LNCAP (cell line): ENCODE data around the gene F11.

ENCODE experiments used
- TF ChIP-seq, protein P1 (sequence below): fragments of 450-650 bp; IDR thresholded peaks from 2 replicates; pipeline ENCODE4 v1.5.1; 2017; ENCODE audit warnings: mild to moderate bottlenecking

Gene F11

GRCh38 chr4:186265683-186266652 lies at the start of gene F11:
F11 (plus strand) TSS chr4:186266189; CDS start chr4:186267137, 948 bp downstream.
- TF ChIP-seq, protein P1, sequence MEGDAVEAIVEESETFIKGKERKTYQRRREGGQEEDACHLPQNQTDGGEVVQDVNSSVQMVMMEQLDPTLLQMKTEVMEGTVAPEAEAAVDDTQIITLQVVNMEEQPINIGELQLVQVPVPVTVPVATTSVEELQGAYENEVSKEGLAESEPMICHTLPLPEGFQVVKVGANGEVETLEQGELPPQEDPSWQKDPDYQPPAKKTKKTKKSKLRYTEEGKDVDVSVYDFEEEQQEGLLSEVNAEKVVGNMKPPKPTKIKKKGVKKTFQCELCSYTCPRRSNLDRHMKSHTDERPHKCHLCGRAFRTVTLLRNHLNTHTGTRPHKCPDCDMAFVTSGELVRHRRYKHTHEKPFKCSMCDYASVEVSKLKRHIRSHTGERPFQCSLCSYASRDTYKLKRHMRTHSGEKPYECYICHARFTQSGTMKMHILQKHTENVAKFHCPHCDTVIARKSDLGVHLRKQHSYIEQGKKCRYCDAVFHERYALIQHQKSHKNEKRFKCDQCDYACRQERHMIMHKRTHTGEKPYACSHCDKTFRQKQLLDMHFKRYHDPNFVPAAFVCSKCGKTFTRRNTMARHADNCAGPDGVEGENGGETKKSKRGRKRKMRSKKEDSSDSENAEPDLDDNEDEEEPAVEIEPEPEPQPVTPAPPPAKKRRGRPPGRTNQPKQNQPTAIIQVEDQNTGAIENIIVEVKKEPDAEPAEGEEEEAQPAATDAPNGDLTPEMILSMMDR = no peak

GRCh38 chr4:186216465-186217024 lies 49.4 kb upstream of the F11 start:
- TF ChIP-seq, protein P1 = no peak

DNA sequence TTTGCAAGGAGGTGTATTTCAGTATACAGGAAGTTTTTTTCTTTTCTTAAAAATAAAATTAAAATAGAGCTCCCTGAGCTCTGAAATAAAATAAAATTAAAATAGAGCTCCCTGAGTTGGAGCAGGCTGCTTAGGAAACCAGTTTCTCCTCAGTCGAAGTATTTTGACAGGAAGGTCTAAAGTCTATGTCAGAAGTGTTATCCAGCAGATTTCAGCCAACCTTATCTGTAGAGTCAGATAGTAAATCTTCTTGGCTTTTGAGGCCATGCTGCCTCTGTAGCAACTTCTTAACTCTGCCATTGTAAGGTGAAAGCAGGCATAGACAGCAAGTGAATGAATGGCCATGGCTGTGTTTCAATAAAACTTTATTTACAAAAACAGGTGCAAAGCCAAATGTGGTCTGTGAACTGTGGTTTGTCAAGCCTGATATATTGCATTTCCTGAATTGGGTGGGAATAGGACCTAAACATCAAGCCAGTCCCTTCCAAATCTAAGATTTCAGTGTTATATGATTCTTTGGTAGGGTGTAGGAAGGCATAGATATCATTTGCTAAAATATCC lies 48.2 kb upstream of the F11 start:
- TF ChIP-seq, protein P1 = no peak

DNA sequence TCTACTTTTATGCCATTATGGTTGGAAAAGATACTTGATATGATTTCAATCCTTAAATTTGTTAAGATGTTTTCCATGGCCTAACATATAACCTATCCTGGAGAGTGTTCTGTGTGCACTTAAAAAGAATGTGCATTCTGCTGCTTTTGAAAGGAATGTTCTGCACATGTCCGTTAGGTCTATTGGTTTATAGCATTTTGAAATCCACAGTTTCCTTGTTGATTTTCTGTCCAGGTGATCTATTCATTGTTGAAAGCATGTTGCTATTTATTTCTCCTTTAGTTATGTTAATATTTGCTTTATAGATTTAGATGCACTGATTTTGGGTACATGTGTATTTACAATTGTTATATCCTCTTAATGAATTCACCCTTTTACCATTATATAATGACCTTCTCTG lies 44.4 kb upstream of the F11 start:
- TF ChIP-seq, protein P1 = no peak

DNA sequence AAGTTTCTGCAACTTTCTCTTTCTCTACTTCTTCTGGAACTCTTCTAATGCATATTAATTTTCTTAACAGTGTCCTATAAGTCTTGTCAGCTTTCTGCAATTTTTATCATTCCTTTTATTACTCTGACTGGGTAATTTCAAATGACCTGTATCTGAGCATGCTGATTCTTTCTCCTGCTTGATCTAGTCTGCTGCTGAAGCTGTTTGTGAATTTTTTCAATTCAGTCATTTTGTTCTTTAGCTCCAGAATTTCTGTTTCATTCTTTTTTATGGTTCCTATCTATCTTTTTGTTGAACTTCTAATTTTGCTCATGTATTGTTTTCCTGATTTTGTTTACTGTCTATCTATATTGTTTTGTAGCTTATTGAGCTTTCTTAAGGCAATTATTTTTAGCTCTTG lies 40.1 kb upstream of the F11 start:
- TF ChIP-seq, protein P1 = no peak

- TF ChIP-seq, protein P1 = no peak
Observed at GRCh38 chr4:186226521-186227189, 39.3 kb upstream of the F11 start.

GRCh38 chr4:186227221-186227620 lies 38.8 kb upstream of the F11 start, which contains the start of gene KLKB1:
KLKB1 (plus strand) TSS chr4:186227507; CDS start chr4:186228196, 689 bp downstream.
- TF ChIP-seq, protein P1 = no peak
